ENCODE data around the gene AJUBA.
"Not testable (repeated sequence)": the region's sequence is repeated elsewhere in the genome, so short reads cannot be mapped to it uniquely, and the experiment has no call there.

AJUBA gene

GRCh38 chr14:23017091-23017490, 34.7 kb upstream of the AJUBA start:
- H3K4me3 Mint-ChIP-seq = no peak overlapping the region
- no peaks in the 10 kb centered on the region for H3K27me3 Mint-ChIP-seq
- no peak for DNase-seq (ENCODE audit: low spot score in 2 of 2)
- no peak overlapping the region for H3K27ac Mint-ChIP-seq (ENCODE audit: low read depth)
- no peaks in the 10 kb centered on the region for H3K36me3 Mint-ChIP-seq (ENCODE audit: insufficient read depth)
- H3K9me3 Mint-ChIP-seq = no peaks in the 10 kb centered on the region
- no peaks in the 10 kb centered on the region for H3K4me1 Mint-ChIP-seq
- no peak for ATAC-seq (replicated peaks; ENCODE audit: extremely low read depth, poor library complexity, severe bottlenecking)

- DNase-seq (ENCODE audit: low spot score in 2 of 2) (no peak), ATAC-seq (replicated peaks; ENCODE audit: extremely low read depth, poor library complexity, severe bottlenecking) (no peak)
- no peaks in the 10 kb centered on the region for H3K9me3 Mint-ChIP-seq
- H3K36me3 Mint-ChIP-seq (ENCODE audit: insufficient read depth) = peaks cover 2% of the 10 kb centered on the region
- H3K27ac Mint-ChIP-seq (ENCODE audit: low read depth) = no peak overlapping the region
- H3K4me3 Mint-ChIP-seq = no peak overlapping the region
- peaks cover 6% of the 10 kb centered on the region for H3K4me1 Mint-ChIP-seq
- H3K27me3 Mint-ChIP-seq = no peaks in the 10 kb centered on the region
These were observed 33.3 kb upstream of the AJUBA start for GRCh38 chr14:23015618-23016017.

GRCh38 chr14:23013749-23014054, 31.4 kb upstream of the AJUBA start:
- not testable (repeated sequence) for H3K27me3 Mint-ChIP-seq; H3K27ac Mint-ChIP-seq (ENCODE audit: low read depth); DNase-seq (ENCODE audit: low spot score in 2 of 2); H3K4me3 Mint-ChIP-seq; H3K36me3 Mint-ChIP-seq (ENCODE audit: insufficient read depth); H3K9me3 Mint-ChIP-seq; ATAC-seq (replicated peaks; ENCODE audit: extremely low read depth, poor library complexity, severe bottlenecking)
- H3K4me1 Mint-ChIP-seq = peaks cover 17% of the 10 kb centered on the region

GRCh38 chr14:23013054-23013748, 30.9 kb upstream of the AJUBA start:
- ATAC-seq (replicated peaks; ENCODE audit: extremely low read depth, poor library complexity, severe bottlenecking) = no peak
- peaks cover 9% of the 10 kb centered on the region for H3K36me3 Mint-ChIP-seq (ENCODE audit: insufficient read depth)
- no peak overlapping the region for H3K27ac Mint-ChIP-seq (ENCODE audit: low read depth)
- no peak for DNase-seq (ENCODE audit: low spot score in 2 of 2)
- no peaks in the 10 kb centered on the region for H3K27me3 Mint-ChIP-seq
- H3K9me3 Mint-ChIP-seq = no peaks in the 10 kb centered on the region
- H3K4me1 Mint-ChIP-seq = peaks cover 22% of the 10 kb centered on the region
- H3K4me3 Mint-ChIP-seq = no peak overlapping the region

GRCh38 chr14:23009939-23010726, 27.8 kb upstream of the AJUBA start, which contains the start of gene C14orf93:
C14orf93 (minus strand) TSS chr14:23010143; CDS start chr14:22999023, 11,120 bp downstream.
- H3K36me3 Mint-ChIP-seq (ENCODE audit: insufficient read depth) = peaks cover 16% of the 10 kb centered on the region
- ATAC-seq (replicated peaks; ENCODE audit: extremely low read depth, poor library complexity, severe bottlenecking) = peak; percentile 13
- no peaks in the 10 kb centered on the region for H3K27me3 Mint-ChIP-seq
- peak within 1 kb of the TSS; percentile 83 for H3K27ac Mint-ChIP-seq (ENCODE audit: low read depth)
- H3K4me3 Mint-ChIP-seq = peak within 1 kb of the TSS; percentile 97
- peak; percentile 46 to 53 for DNase-seq (ENCODE audit: low spot score in 2 of 2)
- H3K9me3 Mint-ChIP-seq = no peaks in the 10 kb centered on the region
- H3K4me1 Mint-ChIP-seq = peaks cover 29% of the 10 kb centered on the region

GRCh38 chr14:23009483-23009938, 27.2 kb upstream of the AJUBA start:
- H3K36me3 Mint-ChIP-seq (ENCODE audit: insufficient read depth) = peaks cover 16% of the 10 kb centered on the region
- no peak for DNase-seq (ENCODE audit: low spot score in 2 of 2)
- peak overlapping the region; percentile 97 for H3K4me3 Mint-ChIP-seq
- no peaks in the 10 kb centered on the region for H3K9me3 Mint-ChIP-seq
- peak overlapping the region; percentile 83 for H3K27ac Mint-ChIP-seq (ENCODE audit: low read depth)
- peaks cover 29% of the 10 kb centered on the region for H3K4me1 Mint-ChIP-seq
- ATAC-seq (replicated peaks; ENCODE audit: extremely low read depth, poor library complexity, severe bottlenecking) = no peak
- no peaks in the 10 kb centered on the region for H3K27me3 Mint-ChIP-seq

GRCh38 chr14:23008831-23009230, 26.5 kb upstream of the AJUBA start:
- Mint-ChIP-seq H3K4me3 (peak overlapping the region; percentile 97), H3K27me3 (no peaks in the 10 kb centered on the region), H3K9me3 (no peaks in the 10 kb centered on the region), H3K27ac (ENCODE audit: low read depth) (peak overlapping the region; percentile 62), H3K36me3 (ENCODE audit: insufficient read depth) (peaks cover 16% of the 10 kb centered on the region), H3K4me1 (peaks cover 29% of the 10 kb centered on the region)
- DNase-seq (ENCODE audit: low spot score in 2 of 2) (no peak), ATAC-seq (replicated peaks; ENCODE audit: extremely low read depth, poor library complexity, severe bottlenecking) (no peak)

GRCh38 chr14:23006544-23007419, 24.4 kb upstream of the AJUBA start:
- H3K27ac Mint-ChIP-seq (ENCODE audit: low read depth) = peak overlapping the region; percentile 97
- H3K4me3 Mint-ChIP-seq = peak overlapping the region; percentile 96
- H3K36me3 Mint-ChIP-seq (ENCODE audit: insufficient read depth) = peaks cover 16% of the 10 kb centered on the region
- H3K9me3 Mint-ChIP-seq = no peaks in the 10 kb centered on the region
- peaks cover 29% of the 10 kb centered on the region for H3K4me1 Mint-ChIP-seq
- peak; percentile 89 to 98 for DNase-seq (ENCODE audit: low spot score in 2 of 2)
- peak; percentile 95 for ATAC-seq (replicated peaks; ENCODE audit: extremely low read depth, poor library complexity, severe bottlenecking)
- no peaks in the 10 kb centered on the region for H3K27me3 Mint-ChIP-seq

GRCh38 chr14:23006188-23006534, 23.8 kb upstream of the AJUBA start:
- Mint-ChIP-seq H3K27ac (ENCODE audit: low read depth) (peak overlapping the region; percentile 97), H3K9me3 (no peaks in the 10 kb centered on the region), H3K36me3 (ENCODE audit: insufficient read depth) (peaks cover 14% of the 10 kb centered on the region), H3K4me3 (peak overlapping the region; percentile 96), H3K27me3 (no peaks in the 10 kb centered on the region), H3K4me1 (peaks cover 25% of the 10 kb centered on the region)
- no peak for DNase-seq (ENCODE audit: low spot score in 2 of 2)
- ATAC-seq (replicated peaks; ENCODE audit: extremely low read depth, poor library complexity, severe bottlenecking) = no peak

- Mint-ChIP-seq H3K4me3 (peak overlapping the region; percentile 96), H3K9me3 (no peaks in the 10 kb centered on the region), H3K4me1 (peaks cover 24% of the 10 kb centered on the region), H3K27me3 (no peaks in the 10 kb centered on the region), H3K36me3 (ENCODE audit: insufficient read depth) (peaks cover 14% of the 10 kb centered on the region), H3K27ac (ENCODE audit: low read depth) (peak overlapping the region; percentile 97)
- ATAC-seq (replicated peaks; ENCODE audit: extremely low read depth, poor library complexity, severe bottlenecking) (no peak), DNase-seq (ENCODE audit: low spot score in 2 of 2) (no peak)
These were observed 23.3 kb upstream of the AJUBA start for GRCh38 chr14:23005451-23006187.

- H3K4me1 Mint-ChIP-seq = peaks cover 17% of the 10 kb centered on the region
- not testable (repeated sequence) for H3K27me3 Mint-ChIP-seq; H3K4me3 Mint-ChIP-seq; H3K27ac Mint-ChIP-seq (ENCODE audit: low read depth); H3K36me3 Mint-ChIP-seq (ENCODE audit: insufficient read depth); H3K9me3 Mint-ChIP-seq; ATAC-seq (replicated peaks; ENCODE audit: extremely low read depth, poor library complexity, severe bottlenecking); DNase-seq (ENCODE audit: low spot score in 2 of 2)
These were observed 21.9 kb upstream of the AJUBA start for GRCh38 chr14:23004274-23004673.

GRCh38 chr14:23002592-23002991, 20.2 kb upstream of the AJUBA start:
- Mint-ChIP-seq H3K36me3 (ENCODE audit: insufficient read depth) (peaks cover 6% of the 10 kb centered on the region), H3K9me3 (no peaks in the 10 kb centered on the region)
- ATAC-seq (replicated peaks; ENCODE audit: extremely low read depth, poor library complexity, severe bottlenecking) = no peak

More at GRCh38 chr14:23002592-23002991, 20.2 kb upstream of the AJUBA start:
- Mint-ChIP-seq H3K27me3 (no peaks in the 10 kb centered on the region), H3K27ac (ENCODE audit: low read depth) (no peak overlapping the region), H3K4me1 (peaks cover 7% of the 10 kb centered on the region), H3K4me3 (no peak overlapping the region)
- no peak for DNase-seq (ENCODE audit: low spot score in 2 of 2)

All from central memory CD8-positive, alpha-beta T cell (primary cell).